ENCODE results near the gene OR6M1.

The OR6M1 gene

GRCh38 chr11:123775289-123775688 lies 30.9 kb downstream of the OR6M1 start:
- no peak for DNase-seq

- DNase-seq, result no peak
Measured at GRCh38 chr11:123773959-123774358, 32.2 kb downstream of the OR6M1 start.

GRCh38 chr11:123773026-123773425 lies 33.1 kb downstream of the OR6M1 start:
- no peak for DNase-seq

GRCh38 chr11:123771664-123772063 lies 34.5 kb downstream of the OR6M1 start:
- no peak for DNase-seq

- no peak for DNase-seq
Measured at GRCh38 chr11:123770712-123771111, 35.4 kb downstream of the OR6M1 start.

GRCh38 chr11:123765601-123766000 lies 40.5 kb downstream of the OR6M1 start:
- no peak for DNase-seq

GRCh38 chr11:123762422-123762821 lies 43.7 kb downstream of the OR6M1 start:
- no peak for DNase-seq

- DNase-seq, result no peak
Measured at GRCh38 chr11:123760894-123761293, 45.3 kb downstream of the OR6M1 start.

- no peak for DNase-seq
Measured at GRCh38 chr11:123757976-123758375, 48.2 kb downstream of the OR6M1 start.

GRCh38 chr11:123755813-123756212 lies 50.3 kb downstream of the OR6M1 start:
- no peak for DNase-seq

Measured in stimulated activated CD4-positive, alpha-beta T cell treated with anti-CD3 and anti-CD28 coated beads, Interleukin-4, amount 100 ng/mL, for 1 hour (primary cell).